AG08395 (cell line): Measurements from ENCODE around the gene MPEG1.

ENCODE experiments used
- DNase-seq: peaks from one replicate; pipeline ENCODE4 v3.0.0; 2012; ENCODE audit warnings: mixed read lengths, low spot score

MPEG1 gene

GRCh38 chr11:59188954-59189353 lies 23.8 kb downstream of the MPEG1 start:
- DNase-seq = no peak

- peak; percentile 55 for DNase-seq
These were observed 25.1 kb downstream of the MPEG1 start for GRCh38 chr11:59187587-59187986.

- DNase-seq = no peak
These were observed 25.7 kb downstream of the MPEG1 start for GRCh38 chr11:59187035-59187434.

- no peak for DNase-seq
These were observed 26.6 kb downstream of the MPEG1 start for GRCh38 chr11:59186130-59186594.

GRCh38 chr11:59185386-59185945 lies 27.3 kb downstream of the MPEG1 start:
- DNase-seq = no peak

GRCh38 chr11:59184691-59185339 lies 27.9 kb downstream of the MPEG1 start:
- no peak for DNase-seq

- no peak for DNase-seq
These were observed 29.0 kb downstream of the MPEG1 start for GRCh38 chr11:59183771-59184170.

- DNase-seq = no peak
These were observed 30.1 kb downstream of the MPEG1 start for GRCh38 chr11:59182457-59183151.

- no peak for DNase-seq
These were observed 30.8 kb downstream of the MPEG1 start for GRCh38 chr11:59181746-59182456.

- no peak for DNase-seq
These were observed 31.8 kb downstream of the MPEG1 start for GRCh38 chr11:59180907-59181306.

- no peak for DNase-seq
These were observed 32.5 kb downstream of the MPEG1 start for GRCh38 chr11:59180168-59180776.

GRCh38 chr11:59179121-59179520 lies 33.6 kb downstream of the MPEG1 start:
- DNase-seq = no peak

GRCh38 chr11:59178402-59178801 lies 34.3 kb downstream of the MPEG1 start:
- no peak for DNase-seq

GRCh38 chr11:59176330-59176729 lies 36.4 kb downstream of the MPEG1 start:
- DNase-seq = no peak

- no peak for DNase-seq
These were observed 37.6 kb downstream of the MPEG1 start for GRCh38 chr11:59175091-59175501.

GRCh38 chr11:59174664-59175033 lies 38.1 kb downstream of the MPEG1 start:
- peak; percentile 49 for DNase-seq

GRCh38 chr11:59173964-59174663 lies 38.6 kb downstream of the MPEG1 start:
- DNase-seq = no peak

GRCh38 chr11:59173080-59173963 lies 39.4 kb downstream of the MPEG1 start:
- DNase-seq = no peak

- no peak for DNase-seq
These were observed 40.2 kb downstream of the MPEG1 start for GRCh38 chr11:59172345-59173079.
